ENCODE measurements around the gene C19orf25.
"Not testable (repeated sequence)": the region's sequence is repeated elsewhere in the genome, so short reads cannot be mapped to it uniquely, and the experiment has no call there.

C19orf25 gene

DNA sequence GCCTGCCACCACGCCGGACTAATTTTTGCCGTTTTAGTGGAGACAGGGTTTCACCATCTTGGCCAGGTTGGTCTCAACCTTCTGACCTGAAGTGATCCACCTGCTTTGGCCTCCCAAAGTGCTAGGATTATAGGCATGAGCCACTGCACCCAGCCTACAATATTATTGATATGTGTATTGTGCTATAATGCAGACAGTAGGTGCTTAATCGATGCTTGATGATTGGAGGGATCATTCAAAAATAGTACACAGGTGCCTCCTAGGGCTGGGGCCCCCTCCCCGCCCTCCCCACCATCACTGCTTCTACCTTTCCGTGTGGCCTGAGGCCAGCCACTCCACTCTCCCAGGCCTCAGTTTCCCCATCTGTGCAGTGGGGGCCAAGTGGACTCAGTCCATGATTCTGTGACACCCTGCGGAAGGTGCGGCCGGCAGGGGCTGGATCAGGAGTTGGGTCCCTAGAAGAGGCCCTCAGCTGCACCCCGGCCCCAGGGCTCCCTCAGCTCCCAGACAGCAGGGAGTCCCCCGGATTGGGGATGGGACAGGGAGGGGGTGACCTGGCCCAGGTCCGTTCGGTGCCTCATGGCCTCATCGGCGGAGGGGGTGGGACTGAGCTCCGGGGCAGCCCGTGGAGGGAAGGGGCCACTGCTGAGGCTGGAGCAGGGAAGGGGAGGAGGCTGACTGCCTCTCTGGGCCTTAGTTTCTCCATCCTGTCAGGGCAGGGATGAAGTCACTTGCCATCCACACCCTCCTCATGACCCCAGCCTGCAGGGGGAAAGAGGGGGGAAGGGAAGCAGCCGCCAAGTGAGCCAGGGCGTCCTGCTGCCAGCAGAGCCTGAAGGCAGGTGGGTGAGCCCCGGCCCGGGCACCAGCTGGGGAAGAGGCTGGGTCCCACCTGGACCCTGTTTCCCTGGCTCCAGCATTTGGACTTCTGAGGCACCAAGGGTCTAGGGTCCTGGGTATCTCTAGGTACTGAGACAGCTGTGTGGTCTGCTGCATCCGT lies 32.6 kb upstream of the C19orf25 start:
- DNase-seq: no peak

DNA sequence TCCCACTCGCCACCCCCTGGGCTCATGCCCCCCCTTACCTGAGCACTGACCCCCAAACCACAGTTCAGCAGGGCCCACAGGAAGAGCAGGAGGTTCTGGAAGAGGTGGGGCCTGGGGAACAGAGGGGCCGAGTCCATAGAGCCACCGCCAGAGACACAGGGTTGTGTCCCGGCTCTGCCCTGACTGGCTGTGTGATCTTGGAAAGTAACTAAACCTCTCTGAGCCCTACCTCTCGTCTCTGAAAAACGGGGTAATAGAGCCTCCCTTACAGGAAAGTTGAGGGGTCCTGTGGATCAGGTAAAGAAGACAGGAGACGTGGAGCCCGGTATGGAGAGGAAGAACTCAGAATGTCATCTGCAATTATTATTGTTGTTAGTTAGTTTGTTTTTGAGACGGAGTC lies 31.8 kb upstream of the C19orf25 start:
- no peak for DNase-seq

DNA sequence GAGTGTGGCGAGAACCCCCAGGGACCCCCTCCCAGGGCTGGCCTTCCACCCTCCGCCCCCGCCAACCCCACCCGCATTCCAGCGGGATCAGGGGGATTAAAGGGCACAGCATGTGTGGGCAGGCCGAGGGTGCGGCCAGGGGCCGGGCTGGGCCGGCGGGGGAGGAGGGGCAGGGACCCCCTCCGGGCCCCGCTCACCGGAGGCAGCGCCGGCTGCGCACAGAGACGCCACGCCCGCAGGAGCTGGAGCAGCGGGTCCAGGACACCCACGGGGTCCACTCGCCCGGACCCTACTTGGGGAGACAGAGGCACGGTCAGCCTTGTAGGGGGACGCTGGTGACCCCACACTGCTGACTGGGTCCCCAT lies 31.4 kb upstream of the C19orf25 start:
- no peak for DNase-seq

DNA sequence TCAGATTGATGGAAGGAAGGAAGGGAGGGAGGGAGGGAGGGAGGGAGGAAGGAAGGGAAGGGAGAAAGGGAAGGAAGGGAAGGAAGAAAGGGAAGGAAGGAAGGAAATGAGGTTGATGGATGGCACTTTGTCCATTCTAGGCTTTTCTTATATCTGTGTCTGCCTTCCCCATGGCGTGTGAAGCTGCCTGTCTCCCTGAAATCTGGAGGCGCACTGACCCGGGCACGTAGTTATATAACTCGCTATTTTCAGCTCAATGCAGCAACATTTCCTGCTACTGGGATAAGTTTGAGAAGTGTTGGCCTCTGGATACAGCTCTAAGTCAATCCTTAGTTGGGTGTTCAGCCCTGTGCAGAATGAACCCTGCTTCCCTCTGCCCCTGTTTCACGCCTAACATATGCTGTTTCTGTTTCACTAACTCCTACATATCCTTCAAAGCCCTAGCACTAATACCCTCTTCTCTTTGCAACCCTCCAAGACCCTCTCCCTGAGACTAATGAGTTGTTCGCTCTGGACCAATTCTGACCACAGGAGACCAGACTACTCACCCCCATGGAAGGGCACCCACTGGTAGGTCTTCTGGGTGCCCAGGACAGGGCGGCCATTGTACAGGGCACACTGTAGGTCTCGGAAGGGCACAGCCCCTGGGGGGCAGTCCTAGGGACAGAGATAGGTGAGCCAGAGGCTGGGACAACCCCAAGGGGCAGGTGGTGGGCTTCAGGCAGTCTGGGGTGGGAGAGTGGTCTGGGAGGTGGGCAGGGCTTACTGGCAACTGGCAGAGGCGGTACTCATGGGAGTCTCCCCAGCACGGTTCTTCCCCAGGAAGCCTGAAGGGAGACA lies 30.8 kb upstream of the C19orf25 start:
- DNase-seq: no peak

DNA sequence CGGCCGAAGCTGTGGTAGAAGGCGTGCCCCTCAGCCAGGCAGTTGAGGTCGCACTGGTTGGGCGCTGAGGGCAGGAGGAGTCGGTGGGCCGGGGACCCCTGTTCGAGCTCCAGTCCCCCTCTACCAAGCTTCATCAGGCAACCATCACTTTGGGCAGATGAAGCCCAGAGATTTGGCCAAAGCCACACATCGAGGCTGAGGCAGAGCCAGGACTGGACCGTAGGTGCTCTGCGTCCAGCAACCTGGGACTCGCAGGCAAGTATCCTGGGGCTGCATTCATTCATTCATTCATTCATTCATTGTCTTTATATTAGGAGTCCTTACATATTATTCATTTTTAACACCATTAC lies 29.5 kb upstream of the C19orf25 start:
- DNase-seq: no peak

DNA sequence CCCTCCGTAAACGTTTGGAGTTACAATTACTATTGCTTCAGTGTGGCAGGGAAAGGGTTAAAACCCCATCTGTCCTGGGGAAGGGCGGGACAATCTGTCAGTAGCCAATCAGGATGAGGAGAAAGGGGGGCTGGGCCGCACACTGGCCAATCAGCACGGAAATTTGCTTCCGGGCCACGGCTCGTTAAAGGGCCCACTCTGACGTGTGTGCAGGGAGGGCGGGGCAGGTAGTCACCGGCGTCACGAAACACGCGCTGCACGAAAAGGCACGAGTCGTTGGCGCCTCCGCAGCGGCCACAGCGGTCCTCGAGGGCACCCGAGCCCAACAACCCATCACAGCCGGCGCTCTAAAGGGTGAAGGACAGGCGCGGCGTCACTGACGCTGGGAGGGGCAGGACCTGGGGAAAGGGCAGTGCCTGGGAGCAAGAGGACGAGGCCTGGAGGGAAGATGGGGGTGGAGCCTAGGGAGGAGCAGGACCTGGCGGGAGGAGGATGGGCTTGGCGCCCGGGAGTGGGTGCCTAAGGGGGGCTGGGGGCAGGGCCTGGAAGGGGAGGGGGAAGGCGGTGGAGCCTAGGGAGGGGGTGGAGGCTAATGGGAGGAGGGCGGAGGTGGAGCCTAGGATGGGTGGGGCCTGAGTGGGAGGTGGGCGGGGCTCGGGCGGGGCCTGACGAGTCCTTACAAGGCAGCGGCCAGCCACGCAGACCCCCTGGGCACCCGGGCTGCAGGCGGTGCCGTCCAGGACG lies 28.9 kb upstream of the C19orf25 start:
- DNase-seq: peak; percentile 92

DNA sequence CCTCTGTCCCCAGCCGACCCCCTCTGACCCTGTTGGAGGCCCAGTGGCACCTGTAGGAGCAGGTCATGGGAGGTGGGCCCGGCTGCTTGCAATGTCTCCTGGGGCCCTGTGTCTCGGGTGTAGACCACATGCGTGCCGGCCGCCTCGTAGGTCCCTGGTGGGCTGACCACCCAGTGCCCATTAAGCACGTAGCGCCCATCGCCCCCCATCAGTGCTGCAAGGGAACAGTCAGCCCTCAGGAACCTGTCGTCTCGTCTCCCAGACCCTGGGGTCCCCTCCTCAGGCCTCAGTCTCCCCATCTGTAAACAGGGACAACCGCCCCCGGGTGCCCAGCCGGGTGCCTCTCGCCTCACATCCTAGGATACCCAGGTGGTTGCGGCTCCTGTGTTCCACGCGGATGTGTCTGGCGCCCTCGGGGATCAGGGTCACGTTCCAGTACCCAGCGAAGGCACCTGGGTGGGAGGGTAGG lies 28.2 kb upstream of the C19orf25 start:
- no peak for DNase-seq

DNA sequence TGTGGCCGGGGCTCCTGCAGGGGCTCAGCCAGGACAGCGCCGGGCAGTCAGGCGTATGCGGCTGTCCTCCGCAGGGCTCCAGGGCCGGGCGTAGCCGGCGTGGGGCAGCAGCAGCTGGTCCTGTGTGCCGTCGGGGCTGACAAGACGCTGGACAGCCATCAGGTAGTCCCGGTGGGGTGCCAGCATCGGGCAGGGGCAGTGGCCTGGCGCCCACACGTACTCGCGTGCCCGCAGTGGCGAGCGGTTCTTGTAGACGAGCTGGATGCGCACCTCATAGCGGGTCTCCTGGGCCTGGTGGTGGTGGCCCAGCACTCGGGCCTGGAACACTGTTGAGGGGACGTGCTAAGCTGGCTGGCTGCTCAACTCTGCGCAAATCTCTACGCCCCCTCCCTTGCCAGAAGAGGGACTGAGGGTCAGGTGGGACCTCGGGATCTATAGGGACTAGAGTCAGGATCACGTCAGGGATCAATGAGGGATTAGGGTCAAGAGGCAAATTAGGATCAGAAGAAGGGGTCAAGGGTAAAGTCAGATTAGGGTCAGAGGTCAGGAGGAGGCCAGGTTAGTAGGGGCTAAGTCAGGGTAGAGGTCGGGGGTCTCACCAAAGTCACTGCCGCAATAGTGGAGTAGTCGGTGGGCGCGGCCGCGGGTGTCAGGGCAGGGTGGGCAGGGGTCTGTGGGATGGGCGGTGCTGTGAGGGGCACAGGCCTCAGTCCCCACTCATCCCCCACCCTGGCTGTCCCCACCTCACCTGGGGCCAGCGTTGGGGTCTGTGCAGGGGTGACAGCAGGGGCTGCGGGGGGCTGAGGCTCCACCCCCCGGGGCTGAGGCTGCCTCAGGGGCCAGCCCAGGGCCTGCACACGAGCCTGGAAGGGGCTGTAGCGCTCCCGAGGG lies 27.2 kb upstream of the C19orf25 start:
- no peak for DNase-seq

DNA sequence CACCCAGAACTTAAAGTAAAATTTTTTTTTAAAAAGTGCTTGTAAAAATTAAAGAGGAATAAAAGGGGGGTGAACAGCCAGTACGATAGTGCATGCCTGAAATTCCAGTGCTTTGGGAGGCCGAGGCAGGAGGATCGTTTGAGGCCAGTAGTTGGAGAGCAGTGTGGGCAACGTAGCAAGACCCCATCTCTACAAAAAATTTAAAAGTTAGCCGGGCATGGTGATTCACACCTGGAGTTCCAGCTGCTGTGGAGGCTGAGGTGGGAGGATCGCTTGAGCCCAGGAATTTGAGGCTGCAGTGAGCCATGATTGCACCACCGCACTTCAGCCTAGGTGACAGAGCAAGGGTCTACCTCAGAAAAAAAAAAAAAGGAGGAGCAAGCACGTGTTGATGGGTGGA lies 26.0 kb upstream of the C19orf25 start:
- DNase-seq: no peak

DNA sequence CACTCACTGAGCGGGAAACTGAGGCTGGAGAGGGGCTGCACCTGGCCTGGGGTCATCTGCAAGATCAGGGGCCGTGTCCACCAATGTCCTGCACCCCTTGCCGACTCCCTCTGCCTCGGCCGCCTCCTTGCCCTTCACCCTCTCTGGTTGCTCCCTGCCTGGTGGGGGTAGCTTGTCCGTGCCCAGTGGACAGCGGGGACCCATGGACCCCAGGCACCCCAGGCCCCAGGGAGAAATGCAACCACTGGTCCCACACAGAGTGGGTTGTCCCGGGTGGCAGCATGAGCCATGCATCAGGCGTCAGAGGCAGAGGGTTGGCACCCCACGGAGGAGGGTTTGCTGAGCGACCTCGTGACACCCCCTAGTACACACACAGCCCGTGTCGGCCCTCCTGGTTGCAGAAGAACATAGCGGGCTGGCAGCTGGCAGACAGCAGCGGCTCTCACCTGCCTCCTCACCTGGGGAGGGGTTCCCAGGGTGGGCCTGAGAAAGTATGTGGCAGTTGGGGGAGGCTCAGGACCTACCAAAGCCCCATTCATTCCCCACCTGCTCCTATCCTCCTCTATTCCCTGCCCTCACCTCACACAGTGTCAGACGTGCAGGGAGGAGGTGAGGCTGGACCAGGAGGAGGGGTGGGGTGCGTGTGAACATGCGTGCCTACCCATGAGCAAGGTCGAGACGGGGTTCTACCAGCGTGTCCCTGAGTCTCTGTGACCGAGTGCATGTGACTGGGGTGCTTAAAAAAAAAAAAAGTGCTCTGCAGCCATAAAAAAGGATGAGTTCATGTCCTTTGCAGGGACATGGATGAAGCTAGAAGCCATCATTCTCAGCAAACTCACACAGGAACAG lies 25.1 kb upstream of the C19orf25 start:
- DNase-seq: no peak

DNA sequence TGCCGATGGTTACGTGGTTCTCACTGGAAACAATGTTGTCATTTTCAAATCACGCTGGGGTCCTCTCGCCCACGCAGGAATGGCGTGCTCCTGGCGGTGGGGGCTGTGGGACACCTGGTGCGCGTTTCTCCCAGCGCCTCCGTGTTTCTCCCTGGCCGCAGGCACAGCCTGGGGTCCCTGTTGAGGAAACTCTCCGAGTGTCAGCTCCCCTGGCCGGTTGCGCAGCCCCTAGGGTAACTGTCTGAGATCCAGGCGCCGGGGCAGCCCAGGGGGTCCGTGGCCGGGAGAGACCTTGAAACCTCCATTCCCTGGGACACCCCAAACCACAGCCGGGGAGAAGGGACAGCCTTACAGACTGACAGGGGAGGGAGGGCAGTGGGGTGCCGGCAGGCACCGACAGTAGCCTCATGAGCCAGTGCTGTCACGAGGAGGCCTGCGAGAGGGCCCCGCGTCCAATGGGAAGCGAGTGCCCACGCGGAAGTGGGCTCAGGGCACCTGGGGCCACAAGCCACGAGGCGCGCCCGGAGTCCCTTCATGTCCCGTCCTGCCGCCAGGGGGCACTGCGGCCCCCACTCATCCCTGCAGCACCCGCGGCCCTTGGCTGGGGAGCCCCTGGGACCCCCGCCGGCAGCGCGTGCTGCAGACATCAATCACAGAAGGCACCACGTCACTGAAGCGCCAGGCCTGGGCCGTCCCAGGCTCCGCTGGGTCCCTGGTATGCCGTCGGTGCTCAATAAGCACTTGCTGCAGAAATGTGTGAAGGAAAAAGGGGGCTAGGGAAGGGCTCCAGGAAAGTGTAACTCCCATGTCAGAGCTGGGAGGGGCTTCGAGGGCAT lies 24.3 kb upstream of the C19orf25 start:
- DNase-seq: peak; percentile 54 to 58

DNA sequence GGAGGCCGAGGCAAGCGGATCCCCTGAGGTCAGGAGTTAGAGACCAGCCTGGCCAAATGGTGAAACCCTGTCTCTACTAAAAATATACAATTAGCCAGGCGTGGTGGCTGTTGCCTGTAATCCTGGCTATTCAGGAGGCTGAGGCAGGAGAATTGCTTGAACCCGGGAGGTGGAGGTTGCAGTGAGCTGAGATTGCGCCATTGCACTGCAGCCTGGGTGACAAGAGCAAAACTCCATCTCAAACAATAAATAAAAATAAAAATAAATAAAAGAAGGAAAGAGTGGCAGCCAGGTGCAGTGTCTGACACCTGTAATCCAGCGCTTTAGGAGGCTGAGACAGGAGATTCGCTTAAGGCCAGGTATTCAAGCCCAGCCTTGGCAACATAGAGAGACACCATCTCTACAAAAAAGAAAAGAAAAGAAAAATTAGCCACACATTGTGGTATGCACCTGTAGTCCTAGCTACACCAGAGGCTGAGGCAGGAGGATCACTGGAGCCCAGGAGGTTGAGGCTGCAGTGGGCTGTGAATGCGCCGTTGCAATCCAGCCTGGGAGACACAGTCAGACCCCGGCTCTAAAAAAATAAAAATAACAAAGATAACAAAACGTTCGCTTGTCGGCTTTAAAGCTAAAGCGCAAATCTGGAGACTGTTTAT lies 23.5 kb upstream of the C19orf25 start:
- DNase-seq: no peak

DNA sequence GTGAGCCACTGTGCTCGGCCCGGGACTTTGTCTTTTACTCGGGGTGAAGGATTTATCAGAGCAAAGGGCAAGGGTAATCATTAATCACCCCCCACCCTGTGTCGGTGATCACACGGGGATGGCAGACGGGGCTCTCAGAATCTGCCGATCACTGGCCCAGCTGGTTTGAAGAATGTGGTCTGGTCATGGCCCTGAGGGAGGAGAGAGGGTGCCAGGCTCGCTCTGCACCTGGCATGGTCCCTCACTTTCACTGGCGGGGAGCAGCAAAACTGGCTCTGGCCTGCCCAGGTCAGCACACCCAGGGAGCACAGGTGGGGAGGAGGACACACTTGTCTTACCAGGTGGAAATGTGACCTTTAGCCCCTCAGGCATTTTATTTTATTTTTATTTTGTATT lies 22.2 kb upstream of the C19orf25 start:
- no peak for DNase-seq

DNA sequence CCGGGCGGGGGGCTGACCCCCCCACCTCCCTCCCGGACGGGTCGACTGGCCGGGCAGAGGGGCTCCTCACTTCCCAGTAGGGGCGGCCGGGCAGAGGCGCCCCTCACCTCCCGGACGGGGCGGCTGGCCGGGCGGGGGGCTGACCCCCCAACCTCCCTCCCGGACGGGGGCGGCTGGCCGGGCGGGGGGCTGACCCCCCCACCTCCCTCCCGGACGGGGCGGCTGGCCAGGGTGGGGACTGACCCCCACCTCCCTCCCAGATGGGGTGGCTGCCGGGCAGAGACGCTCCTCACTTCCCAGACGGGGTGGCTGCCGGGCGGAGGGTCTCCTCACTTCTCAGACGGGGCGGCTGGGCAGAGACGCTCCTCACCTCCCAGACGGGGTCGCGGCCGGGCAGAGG lies 20.2 kb upstream of the C19orf25 start:
- DNase-seq: not testable (repeated sequence)

DNA sequence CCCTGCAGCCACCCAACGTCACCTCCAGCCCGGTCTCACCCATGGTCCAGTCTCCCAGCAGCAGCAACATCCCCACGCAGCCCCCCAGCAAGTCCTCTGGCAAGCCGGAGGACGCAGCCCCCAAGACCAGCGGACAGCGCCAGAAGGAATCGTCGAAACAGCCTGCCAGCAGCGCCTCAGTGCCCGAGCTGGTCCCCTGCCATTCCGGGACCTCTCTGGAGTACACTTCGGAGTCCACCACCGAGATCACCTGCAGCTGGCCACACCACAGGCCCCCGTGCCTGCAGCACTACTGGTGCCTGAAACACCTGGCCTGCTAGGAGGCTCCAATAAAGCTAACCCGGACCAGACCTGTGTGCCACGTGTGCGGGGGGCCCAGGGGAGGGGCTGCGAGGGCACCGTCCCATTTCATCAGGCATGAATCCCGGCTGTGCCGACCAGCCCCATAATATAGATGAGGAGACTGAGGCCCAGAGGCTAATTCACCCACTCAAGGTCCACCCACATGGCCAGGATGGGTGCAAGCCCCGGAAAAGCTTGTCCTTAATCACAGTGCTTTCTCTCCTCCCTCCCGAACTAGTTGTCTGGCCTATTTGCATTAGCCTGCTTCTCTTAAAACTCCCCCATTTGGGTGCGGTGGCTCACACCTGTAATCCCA lies 18.7 kb upstream of the C19orf25 start:
- DNase-seq: no peak

DNA sequence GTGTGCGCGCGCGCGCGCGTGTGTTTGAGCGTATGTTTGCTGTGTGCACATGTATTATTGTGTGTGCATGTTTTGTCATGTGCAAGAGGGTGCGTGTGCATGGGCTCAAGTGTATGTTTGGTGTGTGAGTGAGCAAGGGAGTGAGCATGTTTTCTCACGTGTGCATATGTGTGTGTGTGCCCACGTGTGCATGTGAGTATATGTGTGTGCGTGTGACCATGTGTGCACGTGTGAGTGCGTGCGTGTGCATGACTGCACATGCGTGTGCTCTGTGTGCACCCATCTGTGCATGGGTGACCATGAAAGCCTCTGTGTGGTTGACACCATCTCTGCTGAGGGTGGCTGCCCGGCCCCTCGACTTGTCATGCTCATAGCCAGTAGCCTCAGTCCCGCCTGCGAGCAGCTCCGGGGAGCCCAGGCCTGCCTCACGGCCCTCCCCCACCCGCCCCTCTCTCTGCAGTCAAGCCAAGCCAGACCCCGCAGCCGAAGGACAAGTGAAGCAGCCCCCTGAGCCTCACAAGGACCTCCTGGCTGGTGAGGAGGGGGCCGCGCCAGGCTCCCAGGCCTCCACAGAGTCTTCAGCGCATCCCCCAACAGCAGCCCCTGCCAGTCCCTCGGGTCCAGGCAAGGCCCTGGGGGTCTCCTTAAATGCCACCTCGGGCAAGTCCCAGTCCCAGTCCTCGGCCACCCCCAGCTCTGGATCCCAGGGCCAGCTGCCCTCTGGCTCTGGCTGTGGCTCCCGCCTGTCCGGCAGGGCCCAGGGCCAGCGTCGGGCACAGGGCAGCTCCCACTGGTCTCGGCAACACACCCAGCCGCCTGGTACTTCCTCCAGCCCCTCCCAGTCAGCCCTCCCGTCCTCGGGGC lies 17.9 kb upstream of the C19orf25 start:
- no peak for DNase-seq

DNA sequence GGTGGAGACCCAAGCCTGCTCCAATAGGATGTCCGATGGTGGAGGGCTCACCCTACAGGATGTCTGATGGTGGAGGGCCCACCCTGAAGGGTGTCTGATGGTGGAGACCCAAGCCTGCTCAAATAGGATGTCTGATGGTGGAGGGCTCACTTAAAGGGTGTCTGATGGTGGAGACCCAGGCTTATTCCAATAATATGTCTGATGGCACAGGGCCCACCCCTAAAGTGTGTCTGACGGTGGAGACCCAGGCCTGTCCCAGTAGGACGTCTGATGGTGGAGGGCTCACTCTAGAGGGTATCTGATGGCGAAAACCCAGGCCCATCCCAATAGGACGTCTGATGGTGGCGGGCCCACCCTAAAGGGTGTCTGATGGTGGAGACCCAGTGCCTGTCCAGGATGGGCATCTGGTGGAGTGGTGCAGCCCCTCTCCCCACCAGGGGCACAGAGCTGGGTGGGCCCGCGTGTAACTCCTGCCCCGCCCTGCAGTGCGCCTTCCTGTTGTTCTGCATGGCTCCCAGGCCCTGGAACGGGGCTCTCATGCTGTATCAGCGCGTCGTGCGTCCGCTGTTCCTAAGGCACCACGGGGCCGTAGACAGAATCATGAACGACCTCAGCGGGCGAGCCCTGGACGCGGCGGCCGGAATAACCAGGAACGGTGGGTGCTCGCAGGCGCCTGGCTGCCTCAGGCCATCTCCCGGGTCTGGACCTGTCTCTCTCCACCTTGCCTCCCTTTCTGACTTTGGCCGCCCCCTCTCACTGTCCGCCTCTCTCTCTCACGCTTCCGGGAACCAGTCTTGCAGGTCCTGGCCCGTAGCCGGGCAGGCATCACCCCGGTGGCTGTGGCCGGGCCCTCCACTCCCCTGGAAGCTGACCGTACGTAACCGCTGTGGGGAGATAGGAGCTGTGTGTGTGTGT lies 17.0 kb upstream of the C19orf25 start:
- DNase-seq: no peak

All from activated CD4-positive, alpha-beta T cell treated with anti-CD3 and anti-CD28 coated beads, Interleukin-2, amount 50 U/mL, for 4 hours (primary cell).